DMS 273 (cell line): ENCODE measurements around the gene ADIRF.
"Not testable (repeated sequence)": the region's sequence is repeated elsewhere in the genome, so short reads cannot be mapped to it uniquely, and the experiment has no call there.

Experiments used
- DNase-seq: peaks from one replicate; lab custom pipeline; 2025; ENCODE audit not compliant: unreplicated experiment; lab: John Stamatoyannopoulos, UW

The ADIRF gene

GRCh38 chr10:86945361-86946212, 22.7 kb upstream of the ADIRF start:
- DNase-seq = peak; percentile 54

DNA sequence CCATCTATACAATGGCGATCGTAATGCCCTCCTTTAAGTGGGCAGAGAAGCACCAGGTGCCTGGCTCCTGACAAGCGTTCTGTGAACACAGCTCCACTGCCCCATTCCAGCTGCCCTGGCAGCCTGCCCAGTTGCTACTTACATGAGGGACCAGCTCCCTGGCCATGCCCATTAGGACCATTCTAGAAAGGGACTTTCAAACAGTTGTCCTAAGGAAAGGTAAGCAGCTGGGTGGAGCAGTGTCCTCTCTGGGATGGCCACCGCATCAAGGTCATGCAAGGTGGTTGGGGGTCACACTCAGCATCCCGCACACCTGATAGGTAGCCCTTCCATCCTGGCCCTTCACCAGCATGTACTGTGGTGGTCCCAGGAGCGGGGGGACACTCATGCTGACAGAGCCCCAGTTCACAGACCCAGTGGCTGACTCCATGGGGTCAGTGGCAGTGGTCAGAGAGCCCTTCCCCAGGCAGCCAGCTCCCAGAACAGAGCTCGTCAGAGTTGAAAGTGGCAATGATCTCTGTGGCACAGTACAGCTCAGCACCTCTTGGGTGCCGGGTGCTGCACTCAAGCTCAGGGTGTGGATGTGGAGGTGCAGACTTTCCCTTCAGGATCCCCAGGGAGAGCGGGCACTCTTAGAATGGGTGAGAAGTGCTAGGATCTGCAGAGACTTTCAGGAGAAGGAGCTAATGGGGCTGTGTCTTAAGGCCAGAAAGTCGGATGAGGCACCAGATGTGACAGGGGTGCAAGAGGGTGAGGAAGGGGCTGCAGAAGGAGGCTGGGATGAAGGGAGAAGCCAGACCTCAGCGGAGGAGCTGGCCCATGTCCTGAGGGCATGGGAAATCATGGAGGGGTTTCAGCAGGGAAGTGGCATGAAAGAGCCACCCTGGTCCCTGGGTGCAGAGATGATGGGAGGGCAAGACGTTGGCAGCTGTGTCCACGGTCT, 21.8 kb upstream of the ADIRF start:
- peak; percentile 53 for DNase-seq

DNA sequence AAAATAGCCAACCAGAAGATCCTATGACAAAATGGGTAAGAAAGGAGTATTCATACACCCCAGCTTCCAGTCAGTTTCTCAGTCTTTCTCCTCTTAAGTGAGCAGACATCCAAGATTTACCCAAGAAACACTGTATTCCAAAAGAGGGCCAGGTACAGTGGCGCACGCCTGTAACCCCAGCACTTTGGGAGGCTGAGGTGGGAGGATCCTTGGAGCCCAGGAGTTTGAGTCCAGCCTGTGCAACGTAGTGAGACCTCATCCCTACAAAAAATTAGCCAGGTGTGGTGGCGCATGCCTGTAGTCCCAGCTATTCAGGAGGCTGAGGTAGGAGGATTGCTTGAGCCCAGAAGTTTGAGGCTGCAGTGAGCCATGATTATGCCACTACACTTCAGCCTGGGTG, 20.5 kb upstream of the ADIRF start:
- not testable (repeated sequence) for DNase-seq

GRCh38 chr10:86950349-86950748, 17.9 kb upstream of the ADIRF start:
- DNase-seq = no peak

GRCh38 chr10:86951184-86951761, 17.0 kb upstream of the ADIRF start:
- DNase-seq = no peak

- no peak for DNase-seq
These were observed 16.2 kb upstream of the ADIRF start for GRCh38 chr10:86952106-86952505.

DNA sequence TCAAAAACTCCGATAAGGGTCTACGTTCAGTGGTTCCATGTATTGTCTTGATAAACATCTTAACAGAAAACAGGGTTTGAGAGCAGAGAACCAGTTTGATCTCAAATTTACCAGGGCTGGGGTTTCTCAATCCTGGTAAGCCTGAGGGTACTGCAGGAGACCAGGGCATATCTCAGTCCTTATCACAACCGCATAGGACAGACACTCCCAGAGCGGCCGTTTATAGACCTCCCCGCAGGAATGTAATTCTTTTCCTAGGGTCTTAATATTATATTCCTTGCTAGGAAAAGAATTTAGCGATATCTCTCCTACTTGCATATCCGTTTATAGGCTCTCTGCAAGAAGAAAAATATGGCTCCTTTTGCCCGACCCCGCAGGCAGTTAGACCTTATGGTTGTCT, 15.6 kb upstream of the ADIRF start:
- not testable (repeated sequence) for DNase-seq

DNA sequence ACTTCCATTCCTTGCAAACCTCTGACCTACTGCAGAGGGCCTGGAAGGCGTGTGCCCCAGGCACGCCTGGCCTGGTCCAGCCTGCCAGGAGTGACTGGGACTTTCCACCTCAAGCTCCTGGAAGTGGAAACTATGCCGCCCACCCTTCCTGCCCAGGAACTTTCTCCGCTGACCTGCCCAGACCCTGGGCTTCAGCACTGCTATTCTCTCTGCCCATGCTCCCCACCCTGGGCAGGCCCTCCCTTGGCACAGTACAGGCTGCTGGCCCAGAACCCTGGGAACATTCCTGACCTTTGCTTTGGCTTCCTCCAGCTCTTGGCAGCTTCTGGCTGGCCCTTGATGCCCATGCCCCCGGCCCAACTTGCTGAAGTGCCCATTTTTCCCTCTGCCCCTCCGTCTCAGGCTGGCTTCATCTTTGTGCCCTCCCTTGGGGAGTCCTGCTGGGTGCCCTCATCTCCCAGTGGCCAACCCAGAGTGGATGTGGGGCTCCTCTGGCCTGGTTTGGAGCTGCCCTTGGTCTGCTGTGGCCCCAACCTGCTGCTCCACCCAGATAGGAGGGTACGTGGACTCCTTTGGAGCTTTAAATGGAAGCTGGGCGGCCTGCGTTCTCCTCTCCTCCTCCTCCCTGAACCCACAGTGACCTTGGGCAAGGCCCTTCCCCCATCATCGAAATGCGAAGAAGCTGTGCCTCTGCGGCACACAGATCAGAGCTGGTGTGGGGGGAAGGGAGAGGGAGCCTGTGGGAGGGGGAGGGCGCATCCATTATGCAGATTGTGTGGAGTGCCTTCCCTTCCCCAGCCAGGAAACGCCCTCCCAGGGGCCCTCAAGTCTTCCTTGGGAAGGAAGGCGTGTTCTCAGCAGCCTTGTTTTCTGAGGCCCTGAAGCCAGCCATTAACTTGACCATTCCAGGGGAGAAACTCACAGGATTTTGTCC, 14.3 kb upstream of the ADIRF start:
- DNase-seq = no peak

GRCh38 chr10:86954681-86955500, 13.4 kb upstream of the ADIRF start:
- no peak for DNase-seq

GRCh38 chr10:86955501-86956194, 12.6 kb upstream of the ADIRF start:
- DNase-seq = no peak

DNA sequence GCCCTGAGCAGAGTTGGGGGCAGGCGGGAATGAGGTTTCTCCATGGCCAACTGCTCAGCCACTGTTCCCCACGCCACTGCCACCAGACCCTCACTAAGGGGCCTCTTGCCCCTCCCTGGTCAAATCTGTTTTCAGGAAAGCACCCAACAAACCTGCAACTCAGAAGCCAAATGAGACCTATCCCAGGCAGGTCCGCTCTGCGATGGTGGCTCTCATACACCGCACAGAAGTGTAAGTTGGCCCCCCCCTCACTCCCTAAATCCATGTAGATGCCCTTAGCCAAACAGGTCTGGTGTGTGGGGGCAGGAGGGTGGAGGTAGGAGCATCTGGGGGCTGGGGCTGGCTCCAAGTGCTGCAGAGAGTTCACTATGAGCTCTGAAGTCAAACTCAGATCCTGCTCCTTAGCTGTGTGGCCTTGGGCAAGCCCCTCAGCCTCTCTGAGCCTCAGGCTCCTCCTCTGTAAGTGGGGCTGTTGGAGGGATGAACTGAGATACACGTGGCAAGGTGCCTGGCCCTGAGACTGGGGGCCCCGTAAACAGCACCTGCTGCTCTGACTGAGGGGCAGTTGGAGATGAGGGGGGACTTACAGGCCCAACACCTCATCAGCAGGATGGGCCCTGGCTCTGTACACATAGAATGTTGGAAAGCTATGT, 12.0 kb upstream of the ADIRF start:
- no peak for DNase-seq

DNA sequence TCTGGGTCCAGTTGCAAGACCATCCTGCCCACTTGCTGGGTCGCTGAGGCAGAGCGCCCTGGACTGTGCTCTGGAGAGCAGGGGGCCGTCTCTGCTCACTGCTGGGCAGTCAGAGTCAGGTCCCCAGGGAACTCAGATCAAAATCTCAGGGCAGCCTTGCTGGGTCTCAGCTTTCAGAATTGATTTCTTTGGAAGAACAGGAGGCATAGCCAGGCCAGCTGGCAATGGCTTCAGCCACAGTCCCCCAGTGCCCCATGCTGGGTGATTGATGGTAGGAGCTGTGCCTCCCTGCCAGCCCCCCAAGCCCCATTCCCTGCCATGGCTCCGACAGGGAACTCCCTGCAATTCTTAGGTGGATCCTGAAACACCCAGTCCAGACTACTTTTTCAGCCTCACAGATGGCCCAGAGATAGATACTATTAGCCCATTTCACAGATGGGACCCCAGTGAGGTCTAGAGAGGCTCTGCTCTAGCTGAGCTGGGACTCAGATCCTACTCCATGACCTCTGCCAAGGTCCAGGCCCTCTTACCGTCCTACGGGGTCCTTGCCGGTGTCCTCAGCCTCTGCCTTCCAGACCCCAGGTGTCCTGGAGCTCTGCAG, 11.3 kb upstream of the ADIRF start:
- peak; percentile 16 for DNase-seq

- no peak for DNase-seq
These were observed 10.7 kb upstream of the ADIRF start, which contains the start of gene MMRN2 for GRCh38 chr10:86957471-86958115. TSS of gene MMRN2 (minus strand) at chr10:86957615. CDS start at chr10:86957541, 74 bp downstream.

- peak; percentile 20 for DNase-seq
These were observed 10.0 kb upstream of the ADIRF start, which contains the start of gene SNCG for GRCh38 chr10:86958116-86958900. TSS of gene SNCG (plus strand) at chr10:86958599. CDS start at chr10:86958698, 99 bp downstream.

GRCh38 chr10:86958901-86959736, 9.2 kb upstream of the ADIRF start:
- DNase-seq = no peak

DNA sequence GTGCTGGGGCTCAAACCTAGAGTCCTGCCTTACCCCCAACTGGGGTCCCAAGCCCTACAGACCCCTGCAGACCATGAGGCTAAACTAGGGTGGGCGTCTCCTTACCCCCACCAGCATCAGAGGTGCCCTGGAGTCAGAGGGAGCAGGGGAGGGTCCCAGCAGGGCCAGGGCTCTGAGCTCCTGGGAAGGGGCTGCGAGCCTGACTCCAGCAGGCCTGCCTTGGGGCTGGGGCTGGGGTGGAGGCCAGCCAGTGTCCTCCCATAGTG, 8.6 kb upstream of the ADIRF start:
- DNase-seq = no peak
